SK-N-MC (cell line): Measurements from ENCODE around the gene ASTN2.

ENCODE experiments used
- DNase-seq: peaks from one replicate; pipeline ENCODE4 v3.0.0-alpha.2; 2011; ENCODE audit warnings: low read depth, low spot score
- H3K27ac ChIP-seq: fragments of 200-600 bp; sonication (generic); 2 replicates; pipeline ENCODE4 v1.5.1; 2016; ENCODE audit warnings: mixed run types
- H3K36me3 ChIP-seq: fragments of 200-600 bp; sonication (generic); 2 replicates; pipeline ENCODE4 v1.6.1; 2017; ENCODE audit warnings: antibody characterized with exemption, low read length, mixed read lengths; ENCODE audit not compliant: insufficient read depth
- H3K4me3 ChIP-seq: fragments of 200-600 bp; sonication (generic); 2 replicates; pipeline ENCODE4 v1.5.1; 2016
- H3K9ac ChIP-seq: fragments of 200-600 bp; sonication (generic); 2 replicates; pipeline ENCODE4 v1.8.0; 2017; ENCODE audit warnings: mixed run types, mixed read lengths; ENCODE audit not compliant: insufficient read length
- H3K9me3 ChIP-seq: fragments of 200-600 bp; sonication (generic); 2 replicates; pipeline ENCODE4 v1.6.1; 2017; ENCODE audit warnings: low read depth, mild to moderate bottlenecking, antibody characterized with exemption, low read length, moderate library complexity, mixed read lengths
- EZH2 ChIP-seq: fragments of 200-600 bp; sonication (generic); IDR thresholded peaks from one replicate; pipeline ENCODE4 v1.6.1; 2017; ENCODE audit warnings: antibody characterized with exemption
- FOXP2 ChIP-seq: optimal IDR thresholded peaks from 2 replicates; pipeline ENCODE3; 2011; ENCODE audit warnings: mild to moderate bottlenecking, moderate library complexity; ENCODE audit not compliant: insufficient read depth; ENCODE audit errors: extremely low read length, control extremely low read depth
- POLR2AphosphoS5 ChIP-seq: IDR thresholded peaks from 2 replicates; pipeline ENCODE4 v1.6.1; 2012; ENCODE audit warnings: mild to moderate bottlenecking, low read depth, low read length, borderline replicate concordance

The ASTN2 gene

DNA sequence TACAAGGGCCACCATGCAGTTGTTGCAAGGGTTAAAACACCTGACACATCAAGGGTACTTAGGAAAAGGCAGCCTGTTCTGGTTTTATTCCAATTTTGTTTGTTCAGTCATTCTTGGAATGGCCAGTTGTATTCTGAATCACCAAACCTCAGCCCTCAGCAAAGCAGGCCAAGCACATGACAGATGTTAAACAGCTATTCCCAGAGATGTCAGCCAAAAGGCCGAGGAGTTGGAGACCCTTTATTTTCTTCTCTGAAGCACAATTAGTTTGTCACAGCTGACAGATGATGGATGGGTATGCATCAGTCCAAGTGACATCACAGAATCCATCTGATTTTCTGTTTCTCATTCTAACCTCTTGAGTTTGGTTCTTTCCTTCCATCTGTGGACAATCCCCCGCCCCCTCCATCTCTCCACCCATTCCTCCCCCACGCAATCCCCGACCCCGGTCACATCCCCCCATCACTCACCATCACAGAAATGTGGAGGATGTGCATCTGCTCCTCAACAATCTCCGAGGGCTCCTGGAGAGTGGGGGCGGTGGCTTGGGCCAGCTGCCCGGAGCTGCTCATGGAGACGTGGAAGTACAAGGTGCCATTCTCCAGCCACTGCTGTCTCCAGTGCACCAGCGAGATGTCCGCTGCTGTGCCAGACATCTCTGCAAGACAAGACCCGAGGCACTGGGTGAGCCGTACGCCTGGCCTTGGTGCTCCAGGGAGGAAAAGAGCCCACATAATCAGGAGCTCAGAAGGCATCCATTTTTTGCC, 123.8 kb downstream of the ASTN2 start:
- H3K9me3 ChIP-seq, result no peaks in the 10 kb centered on the region

DNA sequence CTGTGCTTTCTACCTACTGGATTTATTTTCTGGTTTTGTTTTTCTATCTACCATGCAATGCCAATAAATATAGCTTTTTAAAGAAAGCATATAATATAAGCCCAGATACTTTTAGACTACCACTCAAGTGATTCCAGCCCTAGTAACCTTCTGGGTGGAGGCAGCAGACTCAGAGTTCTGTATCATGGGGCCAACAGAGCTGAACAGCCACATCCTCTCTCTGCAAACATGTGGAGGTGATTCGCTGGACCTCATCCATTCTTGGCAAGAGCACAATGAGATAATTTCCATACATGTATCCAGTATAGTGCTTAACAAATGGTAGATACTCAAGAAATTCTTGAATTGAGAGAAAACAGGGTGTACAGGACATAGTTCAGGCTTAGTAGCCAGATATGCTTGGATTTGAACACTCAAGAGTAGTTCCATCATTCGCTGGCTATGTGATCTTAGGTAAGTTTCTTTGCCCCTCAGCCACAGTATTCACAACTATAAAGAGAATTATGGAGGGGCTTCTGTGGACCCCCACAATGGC, 124.5 kb downstream of the ASTN2 start:
- H3K9ac ChIP-seq, result no peak overlapping the region
- DNase-seq, result no peak
- H3K4me3 ChIP-seq, result no peak overlapping the region

More for the DNA sequence above, 123.8 kb downstream of the ASTN2 start:
- TF ChIP-seq EZH2 (no peak), FOXP2 (no peak), POLR2AphosphoS5 (no peak)
- H3K4me3 ChIP-seq, result no peak overlapping the region
- H3K36me3 ChIP-seq, result no peaks in the 10 kb centered on the region
- DNase-seq, result no peak
- H3K9ac ChIP-seq, result no peak overlapping the region
- no peak overlapping the region for H3K27ac ChIP-seq

DNA sequence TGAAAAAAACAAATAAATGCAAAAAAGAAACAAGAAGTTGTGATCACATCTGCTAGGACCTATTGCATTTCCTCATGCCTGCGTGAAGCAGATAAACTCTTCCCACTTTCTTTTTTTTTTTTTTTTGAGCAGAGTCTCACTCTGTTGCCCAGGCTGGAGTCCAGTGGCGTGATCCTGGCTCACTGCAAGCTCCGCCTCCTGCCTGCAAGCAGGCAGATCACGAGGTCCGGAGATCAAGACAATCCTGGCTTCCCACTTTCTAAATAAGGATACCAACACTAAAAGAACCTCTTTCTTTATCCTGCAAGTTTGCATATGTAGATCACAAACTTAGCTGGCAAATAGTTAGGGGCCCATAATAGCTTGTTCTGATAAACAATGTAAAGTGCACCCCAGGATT, 128.6 kb downstream of the ASTN2 start:
- no peak overlapping the region for H3K9ac ChIP-seq
- H3K36me3 ChIP-seq, result no peaks in the 10 kb centered on the region
- TF ChIP-seq EZH2, result no peak
- TF ChIP-seq POLR2AphosphoS5, result no peak
- TF ChIP-seq FOXP2, result no peak
- no peak overlapping the region for H3K4me3 ChIP-seq
- no peak overlapping the region for H3K27ac ChIP-seq
- DNase-seq, result no peak
- no peaks in the 10 kb centered on the region for H3K9me3 ChIP-seq

More for the DNA sequence above, 124.5 kb downstream of the ASTN2 start:
- no peaks in the 10 kb centered on the region for H3K9me3 ChIP-seq
- no peak overlapping the region for H3K27ac ChIP-seq
- TF ChIP-seq FOXP2 (no peak), EZH2 (no peak), POLR2AphosphoS5 (no peak)
- H3K36me3 ChIP-seq, result no peaks in the 10 kb centered on the region

- Histone ChIP-seq H3K27ac (no peak overlapping the region), H3K36me3 (no peaks in the 10 kb centered on the region), H3K9me3 (no peaks in the 10 kb centered on the region), H3K4me3 (no peak overlapping the region), H3K9ac (no peak overlapping the region)
- DNase-seq, result no peak
- TF ChIP-seq EZH2, result no peak
- TF ChIP-seq FOXP2, result no peak
- TF ChIP-seq POLR2AphosphoS5, result no peak
These were observed 130.4 kb downstream of the ASTN2 start for GRCh38 chr9:117284414-117284813.

DNA sequence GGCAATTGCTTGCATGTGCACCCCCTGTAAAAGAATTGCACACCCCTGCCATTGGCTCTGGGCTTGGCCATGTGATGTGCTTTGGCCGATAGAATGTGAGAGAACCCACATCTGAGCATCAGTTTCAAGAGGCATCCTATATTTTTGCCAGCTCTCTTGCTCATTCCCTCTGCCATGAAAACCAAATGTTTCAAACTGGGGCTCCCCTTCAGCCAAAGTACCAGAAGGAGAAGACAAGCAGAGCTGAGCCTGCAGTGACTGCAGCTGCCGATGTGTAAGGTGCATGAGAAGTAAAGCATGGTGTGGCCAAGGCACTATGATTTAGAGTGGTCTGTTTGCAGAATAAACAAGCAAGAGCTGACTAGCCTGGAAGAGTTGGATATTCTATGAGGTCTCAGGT, 132.3 kb downstream of the ASTN2 start:
- Histone ChIP-seq H3K9me3 (no peaks in the 10 kb centered on the region), H3K36me3 (no peaks in the 10 kb centered on the region), H3K4me3 (no peak overlapping the region), H3K9ac (no peak overlapping the region), H3K27ac (no peak overlapping the region)
- no peak for DNase-seq
- TF ChIP-seq EZH2, result no peak
- TF ChIP-seq FOXP2, result no peak
- TF ChIP-seq POLR2AphosphoS5, result no peak

- no peak for DNase-seq
- no peak overlapping the region for H3K9ac ChIP-seq
- no peaks in the 10 kb centered on the region for H3K36me3 ChIP-seq
- H3K4me3 ChIP-seq, result no peak overlapping the region
- no peaks in the 10 kb centered on the region for H3K9me3 ChIP-seq
- TF ChIP-seq POLR2AphosphoS5 (no peak), EZH2 (no peak), FOXP2 (no peak)
- H3K27ac ChIP-seq, result no peak overlapping the region
These were observed 136.3 kb downstream of the ASTN2 start for GRCh38 chr9:117278471-117279035.

DNA sequence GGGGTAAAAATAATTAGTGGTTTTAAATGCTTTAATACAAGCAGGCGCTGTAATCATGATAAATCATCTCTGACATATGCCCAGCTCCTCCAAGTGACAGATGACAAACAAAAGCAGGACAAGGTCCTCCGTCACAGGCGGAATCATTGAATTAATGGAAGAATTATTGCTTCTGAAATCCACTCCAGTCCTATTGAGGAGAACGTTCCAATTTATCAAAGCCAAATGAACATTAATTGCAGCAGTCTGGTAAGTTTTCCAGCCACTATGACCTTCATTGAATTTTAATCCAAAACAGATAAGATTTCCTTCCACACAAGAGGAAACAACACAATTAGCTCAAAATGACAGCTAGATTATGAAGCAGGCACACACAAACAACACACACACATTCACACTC, 136.8 kb downstream of the ASTN2 start:
- TF ChIP-seq FOXP2, result no peak
- TF ChIP-seq POLR2AphosphoS5, result no peak
- TF ChIP-seq EZH2, result no peak
- no peak overlapping the region for H3K27ac ChIP-seq
- H3K9me3 ChIP-seq, result no peaks in the 10 kb centered on the region
- no peak overlapping the region for H3K9ac ChIP-seq
- no peak for DNase-seq
- H3K36me3 ChIP-seq, result no peaks in the 10 kb centered on the region
- no peak overlapping the region for H3K4me3 ChIP-seq

GRCh38 chr9:117276444-117276843, 138.4 kb downstream of the ASTN2 start:
- TF ChIP-seq FOXP2 (no peak), POLR2AphosphoS5 (no peak), EZH2 (no peak)
- Histone ChIP-seq H3K9ac (no peak overlapping the region), H3K9me3 (no peaks in the 10 kb centered on the region), H3K4me3 (no peak overlapping the region), H3K36me3 (no peaks in the 10 kb centered on the region), H3K27ac (no peak overlapping the region)
- no peak for DNase-seq

DNA sequence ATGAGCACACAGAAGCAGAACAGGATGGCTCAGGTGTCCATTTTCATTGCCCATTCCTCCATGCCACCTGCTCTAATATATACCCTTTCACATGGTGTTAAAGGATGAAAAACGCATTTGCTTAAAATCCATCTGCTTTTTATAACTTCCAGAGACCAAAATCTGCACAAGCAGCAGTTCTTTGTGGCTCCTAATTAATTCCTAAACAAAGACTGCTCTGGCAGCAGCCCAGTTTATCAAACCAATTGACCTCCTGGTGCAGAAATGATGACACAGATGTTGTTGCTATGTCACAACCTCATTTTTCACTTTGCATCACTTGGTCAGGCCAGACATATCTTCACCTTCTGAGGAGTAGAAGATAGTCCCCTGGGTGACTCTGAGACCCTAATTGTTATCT, 141.2 kb downstream of the ASTN2 start:
- H3K9ac ChIP-seq, result no peak overlapping the region
- H3K4me3 ChIP-seq, result no peak overlapping the region
- no peaks in the 10 kb centered on the region for H3K36me3 ChIP-seq
- H3K9me3 ChIP-seq, result no peaks in the 10 kb centered on the region
- no peak for TF ChIP-seq EZH2
- TF ChIP-seq POLR2AphosphoS5, result no peak
- TF ChIP-seq FOXP2, result no peak
- H3K27ac ChIP-seq, result no peak overlapping the region
- DNase-seq, result no peak
